ENCODE measurements around the gene TBC1D1. TPM values are rescaled to one million over a fixed set of nuclear protein-coding genes. Genes with fewer than 3 reads are reported as not detected.

Gene TBC1D1
- total RNA-seq, 4 donors from 2014 or later: 56.4 to 127 (median 94.8) TPM

DNA sequence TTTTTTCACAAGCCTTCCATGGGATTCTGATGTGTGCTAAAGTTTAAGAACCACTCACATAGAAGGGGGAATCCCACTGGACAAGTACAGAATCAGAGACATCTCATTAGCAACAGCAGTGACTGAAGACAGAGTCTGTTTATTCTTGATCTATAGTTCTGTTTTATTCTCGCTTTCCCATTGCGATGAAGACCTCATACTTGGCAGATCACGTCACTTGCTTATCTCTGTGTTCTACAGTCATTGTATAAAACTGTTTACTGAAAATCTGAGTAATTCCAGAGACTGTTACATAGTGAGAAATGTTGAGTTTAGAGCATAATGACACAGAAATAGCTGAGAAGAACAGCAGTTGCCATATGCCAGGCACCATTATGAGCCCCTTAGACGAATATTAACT is 254.9 kb downstream of the TBC1D1 start:
- no peak for DNase-seq (ENCODE audit: low spot score)
- TF ChIP-seq, protein P1, sequence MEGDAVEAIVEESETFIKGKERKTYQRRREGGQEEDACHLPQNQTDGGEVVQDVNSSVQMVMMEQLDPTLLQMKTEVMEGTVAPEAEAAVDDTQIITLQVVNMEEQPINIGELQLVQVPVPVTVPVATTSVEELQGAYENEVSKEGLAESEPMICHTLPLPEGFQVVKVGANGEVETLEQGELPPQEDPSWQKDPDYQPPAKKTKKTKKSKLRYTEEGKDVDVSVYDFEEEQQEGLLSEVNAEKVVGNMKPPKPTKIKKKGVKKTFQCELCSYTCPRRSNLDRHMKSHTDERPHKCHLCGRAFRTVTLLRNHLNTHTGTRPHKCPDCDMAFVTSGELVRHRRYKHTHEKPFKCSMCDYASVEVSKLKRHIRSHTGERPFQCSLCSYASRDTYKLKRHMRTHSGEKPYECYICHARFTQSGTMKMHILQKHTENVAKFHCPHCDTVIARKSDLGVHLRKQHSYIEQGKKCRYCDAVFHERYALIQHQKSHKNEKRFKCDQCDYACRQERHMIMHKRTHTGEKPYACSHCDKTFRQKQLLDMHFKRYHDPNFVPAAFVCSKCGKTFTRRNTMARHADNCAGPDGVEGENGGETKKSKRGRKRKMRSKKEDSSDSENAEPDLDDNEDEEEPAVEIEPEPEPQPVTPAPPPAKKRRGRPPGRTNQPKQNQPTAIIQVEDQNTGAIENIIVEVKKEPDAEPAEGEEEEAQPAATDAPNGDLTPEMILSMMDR (IDR thresholded peaks at IDR 0.05): no peak
- ATAC-seq (ENCODE audit: low FRiP score): peak; percentile 68

DNA sequence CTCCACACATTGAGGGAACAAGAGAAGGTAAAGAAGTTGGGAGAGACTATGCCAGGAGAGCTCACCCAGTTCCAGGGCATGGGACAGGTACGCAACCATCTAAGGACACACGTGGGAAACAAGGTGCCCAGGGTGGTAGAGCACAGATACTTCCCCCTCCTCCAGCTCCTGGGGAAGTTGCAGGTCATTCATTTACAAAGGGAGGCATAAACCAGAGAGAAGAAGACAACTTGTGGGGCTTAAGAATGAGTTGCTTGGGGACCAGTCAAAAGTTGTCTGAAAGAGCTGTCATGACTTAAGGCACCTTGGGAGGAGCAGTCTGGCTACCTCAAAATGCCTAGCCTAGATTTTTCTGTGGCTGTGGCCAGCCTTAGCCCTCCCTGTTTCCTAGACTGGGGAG is 255.5 kb downstream of the TBC1D1 start:
- no peak for DNase-seq (ENCODE audit: low spot score)
- TF ChIP-seq, protein P1 (IDR thresholded peaks at IDR 0.05): no peak
- no peak for ATAC-seq (ENCODE audit: low FRiP score)

DNA sequence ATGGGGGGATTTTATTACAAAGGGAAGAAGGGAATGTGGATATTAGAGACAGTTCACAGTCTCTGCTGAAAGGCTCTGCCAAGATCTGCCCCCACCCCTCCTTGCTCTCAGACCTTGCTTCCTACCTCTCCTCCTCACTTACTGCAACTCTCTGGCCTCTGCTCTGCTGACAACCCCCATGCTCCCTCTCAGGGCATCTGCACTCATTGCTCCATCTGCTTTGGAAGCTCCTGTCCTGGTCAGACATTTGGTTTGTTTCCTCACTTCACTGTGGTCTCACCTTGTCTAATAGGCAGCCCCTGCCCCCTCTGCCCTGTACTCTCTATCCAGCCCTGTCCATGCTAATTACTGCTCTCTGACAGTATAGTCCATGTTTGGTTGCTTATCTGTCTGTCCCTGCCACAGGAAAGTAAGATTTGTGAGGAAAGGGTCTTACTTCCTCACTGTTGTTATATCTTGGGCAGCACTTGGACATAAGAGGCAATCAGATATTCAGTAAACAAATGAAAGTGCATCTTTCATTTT is 258.6 kb downstream of the TBC1D1 start:
- ATAC-seq (ENCODE audit: low FRiP score) (no peak), DNase-seq (ENCODE audit: low spot score) (no peak)
- TF ChIP-seq, protein P1 (IDR thresholded peaks at IDR 0.05): no peak

DNA sequence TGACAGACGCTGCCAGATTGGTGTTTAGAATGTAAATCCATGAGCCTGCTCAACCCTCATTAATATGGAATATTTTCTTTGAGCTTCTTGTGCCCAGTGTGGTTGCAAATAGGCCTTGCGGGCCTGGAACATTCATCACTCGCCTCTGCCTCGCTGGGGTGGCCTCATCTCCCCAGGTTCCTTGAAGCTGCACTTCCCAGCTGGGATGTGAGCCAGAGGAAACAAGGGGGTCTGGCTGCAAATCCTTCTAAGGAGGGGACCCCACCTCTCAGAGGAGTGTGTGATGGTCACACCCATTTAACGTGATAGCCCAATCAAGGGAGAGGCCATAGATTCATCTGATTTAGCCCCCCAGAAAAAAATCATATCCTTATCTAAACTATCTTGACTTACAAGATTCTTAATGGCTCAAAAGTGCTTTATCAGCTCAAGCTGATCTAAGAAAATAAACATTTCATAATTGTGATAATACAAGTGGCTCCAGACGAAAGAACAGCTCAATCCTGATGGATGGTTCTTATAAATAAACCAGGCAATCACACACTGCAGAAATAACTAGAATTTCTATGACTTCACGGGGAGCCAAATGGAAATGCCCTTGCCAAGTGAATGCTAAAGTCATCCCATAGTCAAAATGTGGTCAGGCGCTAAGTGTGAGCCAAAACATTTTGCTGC is 259.2 kb downstream of the TBC1D1 start:
- ATAC-seq (ENCODE audit: low FRiP score) (no peak), DNase-seq (ENCODE audit: low spot score) (no peak)
- TF ChIP-seq, protein P1 (IDR thresholded peaks at IDR 0.05): no peak

DNA sequence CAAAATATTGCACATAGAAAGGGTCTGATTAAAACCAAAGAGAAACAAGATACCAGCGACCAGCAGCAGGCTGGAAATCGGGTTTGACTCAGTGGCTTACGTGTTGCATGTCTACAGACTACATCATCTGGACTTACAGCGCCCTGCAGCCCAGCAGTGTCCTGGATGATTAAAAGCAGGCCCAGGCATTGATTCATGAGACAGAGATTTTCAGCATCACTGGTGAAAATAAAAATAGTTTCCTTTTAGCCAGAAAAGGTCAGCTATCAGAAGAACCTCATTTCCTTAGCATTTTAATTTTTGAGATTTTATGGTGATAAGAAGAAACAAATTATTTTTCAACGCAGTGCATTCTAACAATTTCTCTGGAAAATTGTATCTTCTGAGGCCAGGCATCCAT is 259.9 kb downstream of the TBC1D1 start:
- ATAC-seq (ENCODE audit: low FRiP score): no peak
- no peak for DNase-seq (ENCODE audit: low spot score)
- TF ChIP-seq, protein P1 (IDR thresholded peaks at IDR 0.05): no peak

DNA sequence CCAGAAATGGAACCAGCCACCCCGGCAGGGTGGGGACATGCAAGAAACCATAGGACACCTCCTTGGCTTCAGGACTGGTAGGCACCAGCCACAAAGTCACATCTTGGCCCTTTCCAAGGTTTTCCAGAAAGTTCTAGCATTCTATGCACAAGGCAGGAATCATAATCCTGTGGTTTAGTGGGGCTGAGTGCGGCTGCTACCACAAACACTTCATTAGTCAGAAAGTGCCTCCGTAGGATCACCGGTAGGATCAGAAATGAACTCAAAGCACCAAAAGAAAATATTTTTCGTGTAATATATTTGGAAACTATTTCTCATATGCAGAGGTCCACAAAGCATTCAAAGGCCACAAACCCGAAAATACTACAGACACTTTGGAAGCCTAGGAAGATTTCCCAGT is 261.0 kb downstream of the TBC1D1 start:
- TF ChIP-seq, protein P1 (IDR thresholded peaks at IDR 0.05): no peak
- no peak for ATAC-seq (ENCODE audit: low FRiP score)
- no peak for DNase-seq (ENCODE audit: low spot score)

DNA sequence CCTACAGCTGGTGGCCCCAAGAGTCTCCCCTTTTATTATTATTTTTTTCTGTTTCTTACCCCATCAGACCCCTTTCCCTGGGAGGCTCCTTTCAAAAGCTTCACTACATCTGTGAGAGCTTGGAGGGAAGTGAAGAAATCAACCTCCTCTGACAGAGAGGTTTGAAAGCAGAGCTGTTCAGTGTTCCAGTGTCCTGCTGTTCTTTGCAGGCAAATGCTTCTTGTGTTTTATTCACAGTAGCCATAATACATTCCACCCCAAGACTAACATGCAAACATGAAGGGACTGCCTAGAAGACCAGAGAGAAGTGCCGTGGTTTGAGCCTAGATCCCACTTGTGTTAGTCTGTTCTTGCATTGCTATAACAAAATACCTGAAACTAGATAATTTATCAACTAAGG is 261.4 kb downstream of the TBC1D1 start:
- TF ChIP-seq, protein P1 (IDR thresholded peaks at IDR 0.05): no peak
- DNase-seq (ENCODE audit: low spot score) (no peak), ATAC-seq (ENCODE audit: low FRiP score) (no peak)
